GM19452 (cell line): ENCODE results near the gene TM4SF4.

ENCODE experiments used
- ATAC-seq: cut with Tn5 transposase; IDR thresholded peaks from one replicate; pipeline ENCODE4 v1.9.1; 2021; ENCODE audit not compliant: unreplicated experiment

TM4SF4 gene

DNA sequence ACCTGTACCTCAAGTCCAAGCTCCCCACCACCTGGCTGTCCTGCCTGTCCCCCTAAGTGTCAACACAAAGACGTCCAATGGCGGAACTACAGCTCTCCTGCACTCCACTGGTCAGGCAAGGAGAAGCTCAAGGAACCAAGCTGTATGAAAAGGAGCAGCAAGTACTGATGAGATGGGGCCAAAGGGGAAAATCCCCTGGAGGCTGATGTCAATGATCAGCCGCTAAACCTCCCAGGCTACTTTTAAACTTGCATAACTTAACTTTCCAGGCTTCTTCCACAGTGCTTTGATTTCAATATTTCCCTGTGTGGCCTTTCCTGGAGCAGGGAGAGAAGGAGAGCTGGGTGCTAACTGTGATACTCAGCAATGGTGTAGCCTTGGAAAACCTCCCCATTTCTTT, 35.0 kb downstream of the TM4SF4 start:
- no peak for ATAC-seq

DNA sequence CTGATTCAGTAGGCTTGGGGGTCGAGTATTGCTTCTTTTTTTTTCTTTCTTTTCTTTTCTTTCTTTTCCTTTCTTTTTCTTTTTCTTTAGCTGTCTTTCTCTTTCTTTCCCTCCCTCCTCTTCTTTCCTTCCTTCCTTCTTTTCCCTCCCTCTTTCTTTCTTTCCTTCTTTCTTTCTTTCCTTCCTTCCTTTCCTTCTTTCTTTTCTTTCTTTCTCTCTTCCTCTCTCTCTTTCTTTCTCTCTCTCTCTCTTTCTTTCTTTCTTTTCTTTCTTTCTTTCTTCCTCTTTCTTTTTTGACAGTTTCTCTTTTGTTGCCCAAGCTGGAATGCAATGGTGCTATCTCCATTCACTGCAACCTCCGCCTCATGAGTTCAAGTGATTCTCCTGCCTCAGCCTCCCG, 36.0 kb downstream of the TM4SF4 start:
- no peak for ATAC-seq

DNA sequence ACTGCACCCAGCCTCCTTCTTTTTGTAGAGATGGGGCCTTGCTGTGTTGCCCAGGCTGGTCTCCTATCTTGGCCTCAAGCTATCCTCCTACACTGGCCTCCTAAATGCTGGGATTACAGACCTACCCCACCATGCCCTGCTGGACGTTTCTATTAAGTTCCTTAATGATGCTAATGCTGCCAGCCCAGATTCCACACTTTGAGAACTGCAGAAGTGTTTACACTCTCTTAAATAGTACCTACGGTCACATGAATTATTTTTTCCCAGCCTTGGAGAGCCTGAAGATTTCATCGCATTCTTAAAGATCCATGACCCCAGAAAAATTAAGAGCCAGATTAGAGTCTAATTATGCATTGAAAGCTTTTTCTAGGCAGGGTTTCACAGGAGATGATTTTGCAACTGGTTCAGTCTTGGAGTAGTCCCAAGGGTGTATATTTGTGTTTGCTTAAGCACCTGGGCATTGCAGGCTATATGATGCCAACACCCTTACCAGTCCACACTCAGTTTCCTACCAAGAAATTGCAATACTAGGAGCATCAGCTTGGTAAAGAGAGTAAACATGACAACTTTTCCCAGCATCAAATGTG, 36.6 kb downstream of the TM4SF4 start:
- no peak for ATAC-seq

GRCh38 chr3:149512073-149512782, 37.7 kb downstream of the TM4SF4 start:
- ATAC-seq, result peak; percentile 82

DNA sequence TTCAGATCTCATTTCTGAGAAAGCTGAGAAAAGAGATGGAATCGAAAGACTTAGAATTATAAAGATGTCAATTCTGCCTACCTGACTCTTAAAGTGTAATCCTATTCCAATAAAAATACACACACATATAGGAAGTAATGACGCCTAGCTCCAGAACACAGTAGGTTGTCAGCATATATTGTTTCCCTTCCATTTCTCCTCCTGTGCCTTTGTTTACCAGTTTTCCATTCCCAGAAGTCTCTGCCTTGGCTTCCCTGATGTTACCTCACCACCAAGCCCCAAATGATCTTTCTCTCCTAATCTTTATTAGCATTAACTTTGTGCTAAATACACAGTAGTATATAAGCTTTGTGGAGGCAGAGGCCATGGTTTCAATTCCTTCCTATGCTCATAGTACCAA, 40.0 kb downstream of the TM4SF4 start:
- no peak for ATAC-seq

DNA sequence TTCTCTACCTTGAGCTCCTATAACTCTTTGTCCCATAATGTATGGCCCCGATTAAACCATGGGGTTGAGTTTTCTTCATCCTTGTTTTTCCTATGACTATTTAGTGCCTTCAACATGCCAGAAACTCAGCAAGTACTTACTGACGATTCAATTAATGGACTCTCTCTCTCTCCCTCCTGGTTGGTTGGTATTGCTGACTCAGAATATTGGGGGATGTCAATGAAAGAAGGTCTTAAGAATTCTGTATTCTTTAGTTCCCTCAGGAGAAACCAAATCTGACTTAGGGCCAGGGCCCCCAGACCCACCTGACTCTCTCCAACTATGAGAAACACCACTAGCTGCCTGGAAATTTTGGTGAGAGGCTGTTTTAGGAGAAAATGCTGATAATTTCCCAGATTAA, 40.8 kb downstream of the TM4SF4 start:
- no peak for ATAC-seq

GRCh38 chr3:149516920-149517319, 42.4 kb downstream of the TM4SF4 start:
- no peak for ATAC-seq

DNA sequence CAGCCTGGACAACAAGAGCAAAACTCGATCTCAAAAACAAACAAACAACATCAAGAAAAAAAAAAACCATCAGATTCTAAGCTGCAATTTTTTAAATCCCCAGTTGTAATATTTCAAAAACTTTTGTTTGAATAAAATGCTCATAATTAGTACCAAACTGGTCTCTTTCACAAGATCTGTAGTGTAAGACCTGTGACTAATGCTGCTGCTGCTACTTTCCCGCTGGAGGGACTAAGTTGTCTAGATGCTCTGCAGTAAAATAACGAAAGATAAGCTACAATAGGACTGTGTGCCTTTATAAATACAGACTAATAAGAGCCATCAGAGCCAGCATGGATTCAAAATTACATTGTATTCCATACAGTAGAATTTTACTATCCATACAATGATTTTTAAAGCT, 45.4 kb downstream of the TM4SF4 start:
- ATAC-seq, result no peak

DNA sequence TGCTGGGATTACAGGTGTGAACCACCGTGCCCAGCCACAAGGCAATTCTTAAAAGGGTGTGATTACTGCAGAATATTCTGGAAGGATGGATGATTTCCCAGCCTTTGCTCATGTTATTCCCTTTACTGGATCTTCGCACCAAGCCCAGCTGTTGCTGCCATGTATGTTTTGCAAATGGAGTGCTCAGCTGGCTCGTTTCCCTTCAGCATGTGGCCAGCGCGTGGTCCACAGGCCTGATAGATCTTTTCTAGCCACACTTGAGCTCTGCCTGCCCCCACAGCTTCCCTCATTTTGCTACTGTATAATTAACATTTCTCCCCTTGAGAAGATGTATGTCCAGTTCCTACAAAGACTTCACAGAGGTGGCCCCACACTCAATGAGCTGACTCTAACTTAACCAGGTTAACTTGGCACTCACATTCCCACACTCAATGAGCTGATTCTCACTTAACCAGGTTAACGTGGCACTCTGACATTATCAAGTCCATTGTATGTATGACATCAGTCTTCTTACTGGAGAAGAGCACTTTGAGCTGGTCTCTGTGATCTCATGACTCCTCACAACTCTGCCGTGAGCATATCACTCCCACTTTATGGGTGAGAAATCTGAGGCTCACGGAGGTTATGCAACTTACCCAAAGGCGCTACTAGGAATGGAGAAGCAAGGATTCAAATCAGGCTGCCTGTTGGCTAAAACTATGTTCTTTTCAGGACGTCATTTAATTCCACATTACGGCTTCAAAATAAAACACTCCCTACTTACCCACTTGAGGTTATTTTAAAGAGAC, 49.2 kb downstream of the TM4SF4 start:
- no peak for ATAC-seq

- no peak for ATAC-seq
Measured at GRCh38 chr3:149527531-149528339, 53.2 kb downstream of the TM4SF4 start.

- ATAC-seq, result no peak
Measured at GRCh38 chr3:149528340-149528650, 53.8 kb downstream of the TM4SF4 start.

DNA sequence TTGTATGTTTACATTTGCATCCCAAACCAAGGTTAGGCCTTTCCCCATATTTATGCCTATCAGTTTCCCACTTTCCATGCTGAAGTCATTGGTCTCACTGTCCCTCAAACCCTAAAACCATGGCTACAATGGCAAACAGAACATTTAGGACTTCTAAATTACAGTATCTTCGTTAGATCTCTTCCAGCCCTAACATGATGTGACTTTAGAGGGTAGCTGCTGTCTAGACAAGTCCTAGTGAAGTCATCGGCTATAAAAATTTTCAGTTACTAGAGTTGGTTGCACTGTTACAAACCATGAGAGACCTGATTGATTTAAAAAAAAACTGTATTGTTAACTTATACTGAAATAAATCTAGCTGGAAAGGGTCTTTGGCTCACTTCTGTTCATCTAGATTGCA, 54.6 kb downstream of the TM4SF4 start:
- ATAC-seq, result no peak

GRCh38 chr3:149532489-149533180, 58.1 kb downstream of the TM4SF4 start:
- no peak for ATAC-seq

- no peak for ATAC-seq
Measured at GRCh38 chr3:149534082-149534481, 59.6 kb downstream of the TM4SF4 start.

GRCh38 chr3:149534671-149535332, 60.3 kb downstream of the TM4SF4 start:
- ATAC-seq, result no peak

GRCh38 chr3:149535333-149535685, 60.8 kb downstream of the TM4SF4 start:
- no peak for ATAC-seq

DNA sequence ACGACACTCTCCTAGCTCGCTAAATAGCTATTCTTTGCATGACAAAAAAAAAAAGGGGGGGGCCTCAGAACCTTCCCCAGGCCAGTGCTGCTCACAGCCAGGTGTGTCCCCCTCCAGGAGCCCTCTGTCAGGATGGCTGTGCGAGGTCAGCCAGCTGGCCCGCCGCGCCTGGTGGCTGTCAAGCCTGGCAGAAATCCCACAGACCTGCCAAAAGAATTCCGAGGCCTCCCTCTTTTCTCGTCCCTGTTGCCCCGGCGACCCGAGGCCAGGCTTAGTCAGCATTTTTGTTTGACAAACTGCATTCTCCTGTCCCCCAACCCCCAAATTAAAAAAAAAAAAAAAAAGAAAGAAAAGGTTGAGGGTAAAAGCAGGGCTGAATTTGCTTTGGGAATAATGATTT, 61.9 kb downstream of the TM4SF4 start:
- no peak for ATAC-seq

DNA sequence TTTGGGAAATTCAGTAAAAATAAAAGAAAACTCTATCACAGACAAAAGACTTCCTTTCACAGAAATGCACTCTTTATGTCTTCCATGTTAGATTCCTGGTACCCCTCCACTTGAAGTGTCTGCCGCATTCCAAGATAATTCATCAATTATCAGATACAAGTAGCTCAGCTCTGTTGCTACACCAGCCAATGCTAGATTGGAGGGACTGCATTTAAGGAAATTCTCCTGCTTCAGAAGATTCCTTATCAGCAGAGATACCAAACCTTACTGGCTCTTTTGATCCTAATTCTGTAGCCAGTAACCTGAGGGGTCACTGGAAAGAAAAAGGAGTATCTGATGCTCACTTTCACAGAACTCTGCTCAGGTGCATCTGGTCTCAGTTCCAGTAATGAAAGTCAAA, 63.9 kb downstream of the TM4SF4 start:
- ATAC-seq, result no peak

DNA sequence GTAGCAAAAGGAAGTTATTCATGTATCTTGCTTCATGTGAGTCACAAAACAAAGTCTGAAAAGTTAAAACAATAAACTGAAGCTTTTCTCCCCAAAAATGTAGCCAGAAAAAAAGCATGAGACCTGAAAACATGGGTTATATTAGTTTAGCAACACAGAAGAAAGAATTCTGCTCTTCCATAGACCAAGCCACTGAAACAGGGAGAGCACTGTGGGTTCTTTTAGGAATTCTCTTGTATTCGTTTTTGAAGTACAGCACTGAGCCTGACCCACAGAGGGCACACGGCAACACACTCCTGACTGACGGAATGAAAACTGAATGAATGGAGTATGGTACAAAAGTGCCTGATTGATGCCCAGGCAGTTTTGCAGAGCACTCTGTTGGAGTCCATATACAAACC, 66.6 kb downstream of the TM4SF4 start:
- no peak for ATAC-seq
